Esophagus squamous epithelium (tissue), 4 donors: ENCODE data around the gene ACYP1.

Experiments used
- POLR2A ChIP-seq, 4 donors: fragments of 450-650 bp; IDR thresholded peaks; one replicate each; pipeline ENCODE4 v1.6.1; 2017; ENCODE audit warnings: antibody characterized with exemption in 4 of 4, mild to moderate bottlenecking in 4 of 4, moderate library complexity in 3 of 4
- TF ChIP-seq, protein P1 (sequence below), 6 experiments: fragments of 450-650 bp in 4 of 6; fragments of 200-600 bp in 2 of 6; sonication (generic) in 2 of 6; IDR thresholded peaks; one replicate each; pipeline ENCODE4 v1.5.1; 2016 to 2019; ENCODE audit warnings: antibody characterized with exemption in 6 of 6, mild to moderate bottlenecking in 4 of 6, moderate library complexity in 4 of 6

DNA sequence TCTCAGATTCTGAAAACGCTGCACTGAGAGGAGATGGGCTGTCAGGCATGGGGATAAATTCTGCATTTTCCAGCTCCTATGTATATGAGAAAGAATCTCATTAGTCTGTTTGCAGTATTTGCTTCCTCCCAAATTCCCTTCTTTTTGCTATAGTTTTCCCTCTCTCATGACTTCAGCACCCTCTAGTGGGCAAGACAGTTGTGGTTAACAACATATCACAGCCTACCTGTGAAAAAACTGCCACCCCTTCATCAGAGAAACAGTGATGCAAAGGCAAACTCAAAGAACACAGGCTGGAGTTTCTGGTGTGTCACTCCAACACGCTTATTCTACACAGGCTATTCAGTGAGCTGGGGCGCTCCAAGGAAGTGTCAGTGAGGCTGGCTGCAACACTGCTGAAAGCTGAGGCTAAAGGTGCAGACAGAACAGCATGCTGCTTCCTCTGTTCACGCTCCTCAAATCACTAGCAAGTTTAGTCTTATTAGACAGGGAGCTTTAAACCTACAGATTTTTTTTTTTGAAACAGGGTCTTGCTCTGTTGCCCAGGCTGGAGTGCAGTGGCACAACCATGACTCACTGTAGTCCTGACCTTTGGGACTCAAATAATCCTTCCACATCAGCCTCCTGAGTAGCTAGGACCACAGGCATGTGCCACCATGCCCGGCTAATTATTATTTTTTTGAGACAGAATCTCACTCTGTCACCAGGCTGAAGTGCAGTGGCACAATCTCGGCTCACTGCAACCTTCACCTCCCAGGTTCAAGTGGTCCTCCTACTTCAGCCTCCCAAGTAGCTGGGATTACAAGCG is 24.9 kb upstream of the ACYP1 start:
- no peak for TF ChIP-seq POLR2A (IDR thresholded peaks at IDR 0.05)
- TF ChIP-seq, protein P1, sequence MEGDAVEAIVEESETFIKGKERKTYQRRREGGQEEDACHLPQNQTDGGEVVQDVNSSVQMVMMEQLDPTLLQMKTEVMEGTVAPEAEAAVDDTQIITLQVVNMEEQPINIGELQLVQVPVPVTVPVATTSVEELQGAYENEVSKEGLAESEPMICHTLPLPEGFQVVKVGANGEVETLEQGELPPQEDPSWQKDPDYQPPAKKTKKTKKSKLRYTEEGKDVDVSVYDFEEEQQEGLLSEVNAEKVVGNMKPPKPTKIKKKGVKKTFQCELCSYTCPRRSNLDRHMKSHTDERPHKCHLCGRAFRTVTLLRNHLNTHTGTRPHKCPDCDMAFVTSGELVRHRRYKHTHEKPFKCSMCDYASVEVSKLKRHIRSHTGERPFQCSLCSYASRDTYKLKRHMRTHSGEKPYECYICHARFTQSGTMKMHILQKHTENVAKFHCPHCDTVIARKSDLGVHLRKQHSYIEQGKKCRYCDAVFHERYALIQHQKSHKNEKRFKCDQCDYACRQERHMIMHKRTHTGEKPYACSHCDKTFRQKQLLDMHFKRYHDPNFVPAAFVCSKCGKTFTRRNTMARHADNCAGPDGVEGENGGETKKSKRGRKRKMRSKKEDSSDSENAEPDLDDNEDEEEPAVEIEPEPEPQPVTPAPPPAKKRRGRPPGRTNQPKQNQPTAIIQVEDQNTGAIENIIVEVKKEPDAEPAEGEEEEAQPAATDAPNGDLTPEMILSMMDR (IDR thresholded peaks at IDR 0.05) = peak; percentile 61 to 88 (median 74)
